CD4-positive, CD25-positive, alpha-beta regulatory T cell (primary cell): Measurements from ENCODE around the gene NTM. TPM values are rescaled to one million over a fixed set of nuclear protein-coding genes. Genes with fewer than 3 reads are reported as not detected.
"Not testable (repeated sequence)": the region's sequence is repeated elsewhere in the genome, so short reads cannot be mapped to it uniquely, and the experiment has no call there.

Experiments
- ATAC-seq, 2 donors: fragments of 150-1000 bp; cut with Tn5 transposase; one replicate each; pipeline ENCODE4 v1.10.0; 2021; ENCODE audit warnings: low read depth in 2 of 2, moderate number of reproducible peaks in 2 of 2, moderate library complexity in 1 of 2
- DNase-seq, 3 donors: peaks; one replicate each; pipeline versions ENCODE4 v3.0.0 to v3.0.0-alpha.2; 2012 to 2022; ENCODE audit warnings: mixed read lengths in 1 of 3
- H3K27ac ChIP-seq: one replicate; pipeline ENCODE4 v1.7.0; 2013; ENCODE audit warnings: mild to moderate bottlenecking, low read length; ENCODE audit not compliant: insufficient read depth, poor library complexity, severe bottlenecking
- H3K27me3 ChIP-seq: one replicate; pipeline ENCODE4 v1.7.0; 2013; ENCODE audit warnings: low read length; ENCODE audit not compliant: control insufficient read depth, insufficient read depth
- H3K36me3 ChIP-seq: one replicate; pipeline ENCODE4 v1.7.0; 2013; ENCODE audit warnings: mild to moderate bottlenecking, low read length, moderate library complexity; ENCODE audit not compliant: control insufficient read depth, insufficient read depth
- H3K4me1 ChIP-seq: 2 replicates; pipeline ENCODE4 v1.7.0; 2013; ENCODE audit warnings: mild to moderate bottlenecking, low read length; ENCODE audit not compliant: insufficient read depth, control insufficient read depth, poor library complexity, severe bottlenecking
- H3K4me3 ChIP-seq: one replicate; pipeline ENCODE4 v1.7.0; 2013; ENCODE audit warnings: low read depth, mild to moderate bottlenecking, low read length, moderate library complexity
- H3K9me3 ChIP-seq, 2 experiments: 1 replicate in 1 of 2; 2 replicates in 1 of 2; pipeline ENCODE4 v1.7.0; 2013; ENCODE audit warnings: low read length in 2 of 2, mild to moderate bottlenecking in 1 of 2, moderate library complexity in 1 of 2; ENCODE audit not compliant: control insufficient read depth in 2 of 2
- H3K27ac Mint-ChIP-seq, 3 donors: one replicate each; pipeline ENCODE4 v1.8.0; 2020 to 2022; ENCODE audit warnings: mild to moderate bottlenecking in 3 of 3, mixed read lengths in 3 of 3, moderate library complexity in 2 of 3
- H3K27me3 Mint-ChIP-seq: one replicate; pipeline ENCODE4 v1.8.0; 2022; ENCODE audit warnings: mild to moderate bottlenecking, mixed read lengths
- H3K36me3 Mint-ChIP-seq: one replicate; pipeline ENCODE4 v1.8.0; 2020; ENCODE audit warnings: mixed read lengths
- H3K4me1 Mint-ChIP-seq, 4 donors: one replicate each; pipeline ENCODE4 v1.8.0; 2020 to 2022; ENCODE audit warnings: mixed read lengths in 4 of 4, mild to moderate bottlenecking in 1 of 4
- H3K4me3 Mint-ChIP-seq, 4 donors: one replicate each; pipeline ENCODE4 v1.8.0; 2020 to 2022; ENCODE audit warnings: mild to moderate bottlenecking in 4 of 4, mixed read lengths in 4 of 4, moderate library complexity in 3 of 4
- H3K9me3 Mint-ChIP-seq, 7 donors: one replicate each; pipeline ENCODE4 v1.8.0; 2020 to 2022; ENCODE audit warnings: mixed read lengths in 7 of 7, mild to moderate bottlenecking in 3 of 7, moderate library complexity in 2 of 7
- polyA plus RNA-seq, 4 donors: library from polyadenylated mRNA; unstranded; fragments of 300-500 nt; fragmentation: Illumina TruSeq; gene quantifications; one replicate each; pipeline ENCODE4 v1.2.3, GENCODE V29; 2021
- total RNA-seq: library from RNA; stranded (reverse); gene quantifications from one replicate; pipeline ENCODE4 v1.2.3, GENCODE V29; 2022

Gene NTM
- total and polyA plus RNA-seq, 5 donors from 2014 or later: 1.3 TPM; not detected in 4

DNA sequence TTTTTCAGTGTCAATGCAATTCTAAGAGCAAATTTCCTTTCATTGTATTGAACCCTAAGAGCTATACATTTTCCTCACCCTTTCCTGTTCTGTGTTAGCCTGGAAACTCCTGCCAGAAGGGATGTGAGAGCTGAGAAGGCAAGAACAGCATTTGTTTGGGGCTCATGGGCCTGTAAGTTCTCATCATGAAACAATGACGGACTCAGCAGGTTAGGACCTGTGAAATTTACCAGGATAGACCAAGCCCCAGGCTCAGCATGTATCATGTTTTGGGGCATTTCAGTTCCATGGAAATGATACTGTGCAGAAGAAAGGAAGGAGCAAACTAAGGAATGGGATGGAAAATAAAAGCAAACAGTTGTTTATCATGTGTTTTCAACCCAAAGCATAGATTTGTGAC is 41.6 kb downstream of the NTM start:
- Mint-ChIP-seq H3K4me1 (no peaks in the 10 kb centered on the region), H3K9me3 (peaks cover 0 to 5% (median 0%) of the 10 kb centered on the region in 7 donors), H3K4me3 (no peak overlapping the region), H3K27me3 (no peaks in the 10 kb centered on the region), H3K36me3 (no peaks in the 10 kb centered on the region), H3K27ac (no peak overlapping the region)
- H3K36me3 ChIP-seq: no peaks in the 10 kb centered on the region
- no peak overlapping the region for H3K4me3 ChIP-seq
- no peaks in the 10 kb centered on the region for H3K27me3 ChIP-seq
- H3K4me1 ChIP-seq: no peaks in the 10 kb centered on the region
- ATAC-seq (no peak), DNase-seq (no peak)
- H3K9me3 ChIP-seq: no peaks in the 10 kb centered on the region
- no peak overlapping the region for H3K27ac ChIP-seq

DNA sequence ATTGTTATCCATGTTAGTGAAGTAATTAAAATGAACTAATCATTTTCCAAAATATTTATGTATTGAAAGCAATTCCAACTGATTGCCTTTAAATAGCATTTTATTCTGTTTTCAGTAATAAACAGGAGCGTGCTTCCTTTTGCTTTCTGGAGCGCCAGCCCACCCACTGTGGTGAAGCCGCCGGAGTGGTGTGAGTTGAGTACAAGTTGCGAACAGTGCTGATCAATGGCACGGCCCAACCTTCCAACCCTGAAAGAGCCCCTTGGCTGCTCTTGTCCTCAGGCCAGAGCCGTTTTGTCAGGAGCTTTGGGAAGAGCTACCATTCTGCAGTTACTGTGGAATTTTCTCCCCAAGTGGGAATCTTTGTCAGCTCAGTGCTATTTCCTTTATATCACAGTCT is 42.8 kb downstream of the NTM start:
- Mint-ChIP-seq H3K36me3 (no peaks in the 10 kb centered on the region), H3K27ac (no peak overlapping the region), H3K27me3 (no peaks in the 10 kb centered on the region), H3K9me3 (peaks cover 0 to 3% (median 0%) of the 10 kb centered on the region in 7 donors), H3K4me3 (no peak overlapping the region), H3K4me1 (no peaks in the 10 kb centered on the region)
- DNase-seq (no peak), ATAC-seq (no peak)
- Histone ChIP-seq H3K27me3 (no peaks in the 10 kb centered on the region), H3K27ac (no peak overlapping the region), H3K36me3 (no peaks in the 10 kb centered on the region), H3K4me3 (no peak overlapping the region), H3K4me1 (no peaks in the 10 kb centered on the region), H3K9me3 (no peaks in the 10 kb centered on the region)

DNA sequence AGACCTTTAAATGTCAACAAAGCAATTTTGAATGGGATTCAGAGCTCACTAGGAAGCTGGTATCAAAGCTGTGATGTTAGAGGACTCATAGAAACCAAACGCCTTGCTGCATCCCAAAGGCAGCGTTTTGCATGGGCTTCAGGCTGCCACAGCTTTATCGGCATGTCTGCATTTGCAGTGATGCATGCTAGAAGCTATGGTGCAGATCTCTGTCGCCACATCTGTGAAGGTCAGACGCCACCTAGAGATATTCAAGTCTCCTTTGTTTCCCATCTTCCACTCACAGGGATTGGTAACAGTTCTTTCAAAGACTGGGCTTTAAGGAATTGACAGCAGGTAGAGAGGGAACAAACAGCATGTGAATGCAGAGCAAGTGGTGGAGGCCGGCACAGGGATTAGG is 47.8 kb downstream of the NTM start:
- H3K4me1 ChIP-seq: no peaks in the 10 kb centered on the region
- DNase-seq: no peak
- no peak overlapping the region for H3K27ac ChIP-seq
- H3K27me3 ChIP-seq: no peaks in the 10 kb centered on the region
- no peak for ATAC-seq
- H3K27me3 Mint-ChIP-seq: no peaks in the 10 kb centered on the region
- no peaks in the 10 kb centered on the region for H3K36me3 Mint-ChIP-seq
- H3K9me3 ChIP-seq: no peaks in the 10 kb centered on the region
- H3K4me3 Mint-ChIP-seq: no peak overlapping the region
- no peaks in the 10 kb centered on the region for H3K36me3 ChIP-seq
- peaks cover 0 to 4% (median 2%) of the 10 kb centered on the region in 7 donors for H3K9me3 Mint-ChIP-seq
- no peaks in the 10 kb centered on the region for H3K4me1 Mint-ChIP-seq
- H3K4me3 ChIP-seq: no peak overlapping the region
- H3K27ac Mint-ChIP-seq: no peak overlapping the region

DNA sequence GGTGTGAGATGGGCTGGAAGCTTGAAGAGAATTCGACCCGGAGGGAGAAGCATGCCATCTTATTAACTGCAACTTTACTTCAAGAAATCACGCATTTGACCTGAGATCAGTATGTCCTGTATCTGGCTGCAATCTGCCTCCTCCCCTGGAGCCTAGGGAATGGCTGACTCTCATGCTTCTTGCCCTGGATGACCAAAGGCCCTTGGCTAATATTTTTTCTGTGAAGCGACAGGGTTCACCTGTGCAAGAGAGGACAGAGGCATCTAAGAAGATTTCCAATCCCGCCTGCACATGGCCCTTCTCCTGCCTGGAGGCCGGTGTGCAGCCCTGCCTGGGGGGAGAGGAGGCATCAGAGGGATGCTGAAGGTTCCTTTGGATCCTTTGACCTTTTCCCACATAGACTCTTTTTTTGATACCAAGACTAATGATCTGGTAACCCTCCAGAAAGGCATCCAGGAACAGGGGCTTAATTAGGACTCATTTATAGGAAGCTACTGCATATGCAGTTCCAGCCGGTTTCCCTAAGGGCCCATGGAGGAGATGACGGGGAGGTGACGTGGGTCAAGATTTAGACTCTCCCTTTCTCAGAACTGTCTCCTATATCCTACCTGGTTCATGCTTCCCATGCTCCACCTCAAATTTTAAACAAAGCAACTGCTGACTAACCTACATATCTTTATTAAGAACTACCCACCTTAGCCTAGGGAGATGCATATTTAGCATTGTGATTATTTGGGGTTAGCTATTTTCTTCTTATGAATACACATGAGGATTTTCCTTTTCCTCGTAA is 50.8 kb downstream of the NTM start:
- no peak overlapping the region for H3K4me3 Mint-ChIP-seq
- Histone ChIP-seq H3K36me3 (no peaks in the 10 kb centered on the region), H3K27ac (no peak overlapping the region), H3K27me3 (no peaks in the 10 kb centered on the region), H3K9me3 (no peaks in the 10 kb centered on the region), H3K4me3 (no peak overlapping the region), H3K4me1 (no peaks in the 10 kb centered on the region)
- no peak for ATAC-seq
- H3K4me1 Mint-ChIP-seq: no peaks in the 10 kb centered on the region
- peaks cover 0 to 4% (median 2%) of the 10 kb centered on the region in 7 donors for H3K9me3 Mint-ChIP-seq
- no peak overlapping the region for H3K27ac Mint-ChIP-seq
- no peaks in the 10 kb centered on the region for H3K36me3 Mint-ChIP-seq
- DNase-seq: no peak
- H3K27me3 Mint-ChIP-seq: no peaks in the 10 kb centered on the region

DNA sequence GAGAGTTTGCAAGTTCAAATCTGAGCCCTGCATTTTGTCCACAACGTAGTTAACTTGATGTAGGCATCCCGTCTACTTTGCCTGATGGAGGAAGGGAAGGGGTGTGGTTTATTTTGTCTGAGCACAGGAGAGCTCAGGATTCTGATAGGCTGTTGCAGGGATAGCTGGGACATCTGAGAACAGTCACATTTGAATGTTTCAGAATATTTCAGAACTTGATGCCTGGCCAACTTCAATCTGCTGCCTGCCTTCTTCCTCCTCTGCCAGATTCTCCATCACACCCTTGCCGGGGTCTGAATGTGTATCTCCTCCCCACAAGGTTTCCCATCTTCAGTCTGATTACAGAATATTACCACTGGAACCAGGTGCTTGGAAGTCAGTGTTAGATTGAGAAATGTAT is 51.6 kb downstream of the NTM start:
- no peak overlapping the region for H3K4me3 ChIP-seq
- Mint-ChIP-seq H3K9me3 (peaks cover 0 to 4% (median 0%) of the 10 kb centered on the region in 7 donors), H3K27ac (no peak overlapping the region), H3K27me3 (no peaks in the 10 kb centered on the region), H3K4me1 (no peaks in the 10 kb centered on the region), H3K4me3 (no peak overlapping the region), H3K36me3 (no peaks in the 10 kb centered on the region)
- no peaks in the 10 kb centered on the region for H3K9me3 ChIP-seq
- ATAC-seq (no peak), DNase-seq (no peak)
- no peaks in the 10 kb centered on the region for H3K27me3 ChIP-seq
- no peaks in the 10 kb centered on the region for H3K36me3 ChIP-seq
- no peak overlapping the region for H3K27ac ChIP-seq
- no peaks in the 10 kb centered on the region for H3K4me1 ChIP-seq

DNA sequence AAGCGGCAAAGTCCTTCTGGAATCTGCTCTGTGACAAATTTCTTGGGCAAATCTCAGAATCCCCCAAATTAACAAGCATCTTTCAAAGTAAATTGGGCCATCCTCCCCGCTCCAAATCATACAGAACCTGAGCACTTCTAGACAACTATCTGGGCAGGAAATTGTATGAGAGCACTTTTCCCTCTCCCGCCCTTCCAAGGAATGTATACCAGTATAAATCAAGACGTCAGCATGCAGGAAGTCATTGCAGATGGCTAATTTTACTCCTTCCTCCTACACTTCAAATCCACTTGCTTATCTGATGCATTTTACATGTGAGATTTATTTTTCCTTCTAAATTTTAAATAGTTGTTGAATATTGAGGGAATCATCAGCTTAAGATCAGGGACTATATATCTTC is 52.1 kb downstream of the NTM start:
- no peaks in the 10 kb centered on the region for H3K27me3 ChIP-seq
- H3K27ac Mint-ChIP-seq: no peak overlapping the region
- no peak overlapping the region for H3K4me3 Mint-ChIP-seq
- no peak overlapping the region for H3K4me3 ChIP-seq
- no peaks in the 10 kb centered on the region for H3K36me3 ChIP-seq
- DNase-seq (no peak), ATAC-seq (no peak)
- H3K27ac ChIP-seq: no peak overlapping the region
- H3K4me1 Mint-ChIP-seq: no peaks in the 10 kb centered on the region
- no peaks in the 10 kb centered on the region for H3K36me3 Mint-ChIP-seq
- no peaks in the 10 kb centered on the region for H3K27me3 Mint-ChIP-seq
- peaks cover 0 to 4% (median 0%) of the 10 kb centered on the region in 7 donors for H3K9me3 Mint-ChIP-seq
- H3K4me1 ChIP-seq: no peaks in the 10 kb centered on the region
- no peaks in the 10 kb centered on the region for H3K9me3 ChIP-seq

DNA sequence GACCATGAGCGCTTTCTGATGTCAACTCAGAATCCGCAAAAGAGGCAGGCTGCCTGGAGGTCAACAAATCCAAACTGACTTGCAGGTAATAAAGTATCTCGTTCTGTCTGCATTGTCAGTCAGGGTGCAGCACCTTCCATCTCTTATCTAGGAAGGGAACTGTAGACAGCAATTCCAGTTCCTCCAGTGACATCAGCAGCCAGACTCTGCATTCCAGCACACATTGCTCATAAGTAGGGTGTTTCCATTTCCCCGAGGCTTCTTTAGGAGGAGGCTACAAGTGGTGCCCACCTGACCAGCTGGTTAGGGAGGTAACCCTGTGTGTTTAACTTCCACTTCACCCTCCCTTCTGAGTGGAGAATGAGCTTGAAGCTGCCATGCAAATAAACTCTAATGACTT is 53.3 kb downstream of the NTM start:
- ATAC-seq: no peak
- H3K4me1 Mint-ChIP-seq: no peaks in the 10 kb centered on the region
- no peak for DNase-seq
- Histone ChIP-seq H3K9me3 (no peaks in the 10 kb centered on the region), H3K36me3 (no peaks in the 10 kb centered on the region), H3K27ac (no peak overlapping the region), H3K27me3 (no peaks in the 10 kb centered on the region), H3K4me3 (no peak overlapping the region), H3K4me1 (no peaks in the 10 kb centered on the region)
- no peak overlapping the region for H3K4me3 Mint-ChIP-seq
- no peak overlapping the region for H3K27ac Mint-ChIP-seq
- peaks cover 0 to 8% (median 0%) of the 10 kb centered on the region in 7 donors for H3K9me3 Mint-ChIP-seq
- no peaks in the 10 kb centered on the region for H3K36me3 Mint-ChIP-seq
- H3K27me3 Mint-ChIP-seq: no peaks in the 10 kb centered on the region

DNA sequence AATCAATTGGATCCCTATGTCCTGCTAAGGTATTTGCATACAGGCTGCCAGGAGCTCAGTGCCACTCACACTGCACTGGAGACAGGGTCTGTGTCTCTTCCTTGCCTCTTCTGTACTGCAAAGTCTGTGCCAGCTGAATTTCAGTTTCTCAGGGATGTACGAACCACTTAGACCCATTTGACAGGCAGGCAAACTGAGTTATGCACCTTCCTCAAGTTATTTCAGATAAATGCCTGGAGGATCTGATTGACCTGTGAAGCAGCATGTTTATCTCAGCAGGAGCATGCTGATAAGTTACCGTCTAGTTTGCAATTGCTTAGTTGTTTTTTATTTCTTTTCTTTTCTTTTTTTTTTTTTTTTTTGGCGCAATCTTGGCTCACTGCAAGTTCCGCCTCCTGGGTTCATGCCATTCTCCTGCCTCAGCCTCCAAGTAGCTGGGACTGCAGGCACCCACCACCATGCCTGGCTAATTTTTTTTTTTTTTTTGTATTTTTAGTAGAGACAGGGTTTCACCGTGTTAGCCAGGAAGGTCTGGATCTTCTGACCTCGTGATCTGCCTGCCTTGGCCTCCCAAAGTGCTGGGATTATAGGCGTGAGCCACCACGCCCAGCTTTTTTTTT is 54.0 kb downstream of the NTM start:
- not testable (repeated sequence) for H3K27me3 Mint-ChIP-seq, H3K36me3 ChIP-seq, H3K9me3 ChIP-seq, ATAC-seq, H3K27ac ChIP-seq, DNase-seq, H3K9me3 Mint-ChIP-seq, H3K4me3 Mint-ChIP-seq, H3K4me1 Mint-ChIP-seq, H3K27ac Mint-ChIP-seq, H3K27me3 ChIP-seq, H3K4me1 ChIP-seq, H3K36me3 Mint-ChIP-seq, H3K4me3 ChIP-seq
